Loucy (cell line): ENCODE results near the gene ST3GAL5.
"Not testable (repeated sequence)": the region's sequence is repeated elsewhere in the genome, so short reads cannot be mapped to it uniquely, and the experiment has no call there.

Experiments used
- H2AFZ ChIP-seq: fragments of 200-600 bp; sonication (generic); 2 replicates; pipeline ENCODE4 v1.6.0; 2016; ENCODE audit warnings: antibody characterized with exemption, mild to moderate bottlenecking, low read length, moderate library complexity
- H3F3A ChIP-seq: fragments of 200-600 bp; 2 replicates; pipeline ENCODE4 v1.6.0; 2016; ENCODE audit warnings: antibody characterized with exemption, low read depth, mild to moderate bottlenecking
- H3K27me3 ChIP-seq: fragments of 200-600 bp; sonication (generic); 2 replicates; pipeline ENCODE4 v1.6.1; 2014; ENCODE audit warnings: low read length, mild to moderate bottlenecking; ENCODE audit not compliant: insufficient read depth, poor library complexity, severe bottlenecking
- H3K36me3 ChIP-seq: fragments of 200-600 bp; sonication (generic); 2 replicates; pipeline ENCODE4 v1.6.1; 2016; ENCODE audit warnings: low read length; ENCODE audit not compliant: insufficient read depth
- H3K4me1 ChIP-seq: fragments of 200-600 bp; sonication (generic); 2 replicates; pipeline ENCODE4 v1.5.1; 2014; ENCODE audit warnings: low read length, mild to moderate bottlenecking; ENCODE audit not compliant: insufficient read depth, poor library complexity, severe bottlenecking
- H3K4me2 ChIP-seq: fragments of 200-600 bp; sonication (generic); 2 replicates; pipeline ENCODE4 v1.6.0; 2014; ENCODE audit warnings: antibody characterized with exemption, low read length, low read depth, mild to moderate bottlenecking; ENCODE audit not compliant: poor library complexity, severe bottlenecking
- H3K4me3 ChIP-seq: fragments of 200-600 bp; sonication (generic); 2 replicates; pipeline ENCODE4 v1.5.1; 2014; ENCODE audit warnings: low read length, mild to moderate bottlenecking, mixed read lengths; ENCODE audit not compliant: poor library complexity, severe bottlenecking
- H3K79me2 ChIP-seq: fragments of 200-600 bp; sonication (generic); 2 replicates; pipeline ENCODE4 v1.6.1; 2014; ENCODE audit warnings: low read length; ENCODE audit not compliant: insufficient read depth
- H3K9ac ChIP-seq: fragments of 200-600 bp; sonication (generic); 2 replicates; pipeline ENCODE4 v1.6.0; 2014; ENCODE audit warnings: mild to moderate bottlenecking, low read depth, low read length, moderate library complexity; ENCODE audit not compliant: poor library complexity, severe bottlenecking
- H3K9me2 ChIP-seq: fragments of 200-600 bp; sonication (generic); replicated peaks from 2 replicates; pipeline ENCODE4 v1.6.1; 2016; ENCODE audit warnings: low read depth, low read length, mixed read lengths
- H3K9me3 ChIP-seq: fragments of 200-600 bp; sonication (generic); 2 replicates; pipeline ENCODE4 v1.6.1; 2014; ENCODE audit warnings: mild to moderate bottlenecking, antibody characterized with exemption, low read length, low read depth; ENCODE audit not compliant: insufficient read depth
- H4K20me1 ChIP-seq: fragments of 200-600 bp; sonication (generic); 2 replicates; pipeline ENCODE4 v1.6.0; 2014; ENCODE audit warnings: antibody characterized with exemption, low read length, mild to moderate bottlenecking; ENCODE audit not compliant: insufficient read depth, poor library complexity, severe bottlenecking
- CTCF ChIP-seq: fragments of 200-600 bp; sonication (generic); conservative IDR thresholded peaks from 2 replicates; pipeline ENCODE4 v1.5.1; 2014; ENCODE audit warnings: mild to moderate bottlenecking, antibody characterized with exemption, low read length
- EZH2phosphoT487 ChIP-seq: fragments of 200-600 bp; IDR thresholded peaks from 2 replicates; pipeline ENCODE4 v1.6.1; 2018; ENCODE audit warnings: antibody characterized with exemption, mild to moderate bottlenecking, moderate library complexity, borderline replicate concordance

The ST3GAL5 gene

GRCh38 chr2:85886590-85886989, 2.2 kb downstream of the ST3GAL5 start:
- TF ChIP-seq CTCF (no peak), EZH2phosphoT487 (no peak)
- H3K36me3 ChIP-seq: no peaks in the 10 kb centered on the region; the same call in 1 of the 2 replicates
- H2AFZ ChIP-seq: no peak overlapping the region
- peaks cover 52% of the 10 kb centered on the region for H3K4me1 ChIP-seq
- no peaks in the 10 kb centered on the region for H3K27me3 ChIP-seq
- peak overlapping the region; percentile 87 for H3K4me3 ChIP-seq
- no peaks in the 10 kb centered on the region for H3K9me2 ChIP-seq
- peak overlapping the region; percentile 83 for H3K9ac ChIP-seq
- H3K9me3 ChIP-seq: no peaks in the 10 kb centered on the region
- H3F3A ChIP-seq: no peaks in the 10 kb centered on the region
- peaks cover 4% of the 10 kb centered on the region for H4K20me1 ChIP-seq
- peaks cover 63% of the 10 kb centered on the region for H3K79me2 ChIP-seq
- peak overlapping the region; percentile 88 for H3K4me2 ChIP-seq

GRCh38 chr2:85886141-85886540, 2.6 kb downstream of the ST3GAL5 start:
- Histone ChIP-seq H3K4me3 (peak overlapping the region; percentile 87), H3K9ac (peak overlapping the region; percentile 83), H3F3A (no peaks in the 10 kb centered on the region), H3K9me3 (0 out of 2 replicates have a peak, but pooled peaks cover 2% of the 10 kb centered on the region), H3K27me3 (no peaks in the 10 kb centered on the region), H3K79me2 (peaks cover 66% of the 10 kb centered on the region), H3K36me3 (no peaks in the 10 kb centered on the region; the same call in 1 of the 2 replicates), H4K20me1 (peaks cover 4% of the 10 kb centered on the region), H2AFZ (no peak overlapping the region), H3K4me2 (peak overlapping the region; percentile 88), H3K9me2 (no peaks in the 10 kb centered on the region), H3K4me1 (peaks cover 52% of the 10 kb centered on the region)
- TF ChIP-seq EZH2phosphoT487: no peak
- TF ChIP-seq CTCF: no peak

GRCh38 chr2:85881781-85882180, 7.0 kb downstream of the ST3GAL5 start:
- not testable (repeated sequence) for H3K9me3 ChIP-seq, H2AFZ ChIP-seq, H3K4me3 ChIP-seq, H3K9me2 ChIP-seq, H3K36me3 ChIP-seq, H3K9ac ChIP-seq, H3F3A ChIP-seq, H3K4me2 ChIP-seq, H4K20me1 ChIP-seq, H3K27me3 ChIP-seq
- peaks cover 54% of the 10 kb centered on the region for H3K4me1 ChIP-seq
- peaks cover 85% of the 10 kb centered on the region for H3K79me2 ChIP-seq

GRCh38 chr2:85880716-85881328, 8.0 kb downstream of the ST3GAL5 start:
- Histone ChIP-seq H3K4me1 (peaks cover 48% of the 10 kb centered on the region), H3K79me2 (peaks cover 85% of the 10 kb centered on the region)
- not testable (repeated sequence) for H3K9me2 ChIP-seq, H3F3A ChIP-seq, H3K9me3 ChIP-seq, H4K20me1 ChIP-seq, H3K4me2 ChIP-seq, H3K27me3 ChIP-seq, H3K4me3 ChIP-seq, H3K36me3 ChIP-seq, H2AFZ ChIP-seq, H3K9ac ChIP-seq
